GM19025 (cell line): Measurements from ENCODE around the gene KRT6A.
"Not testable (repeated sequence)": the region's sequence is repeated elsewhere in the genome, so short reads cannot be mapped to it uniquely, and the experiment has no call there.

Experiments used
- ATAC-seq: cut with Tn5 transposase; IDR thresholded peaks from one replicate; pipeline ENCODE4 v1.9.1; 2021; ENCODE audit warnings: mild to moderate bottlenecking, low read depth, moderate library complexity; ENCODE audit not compliant: unreplicated experiment

The KRT6A gene

DNA sequence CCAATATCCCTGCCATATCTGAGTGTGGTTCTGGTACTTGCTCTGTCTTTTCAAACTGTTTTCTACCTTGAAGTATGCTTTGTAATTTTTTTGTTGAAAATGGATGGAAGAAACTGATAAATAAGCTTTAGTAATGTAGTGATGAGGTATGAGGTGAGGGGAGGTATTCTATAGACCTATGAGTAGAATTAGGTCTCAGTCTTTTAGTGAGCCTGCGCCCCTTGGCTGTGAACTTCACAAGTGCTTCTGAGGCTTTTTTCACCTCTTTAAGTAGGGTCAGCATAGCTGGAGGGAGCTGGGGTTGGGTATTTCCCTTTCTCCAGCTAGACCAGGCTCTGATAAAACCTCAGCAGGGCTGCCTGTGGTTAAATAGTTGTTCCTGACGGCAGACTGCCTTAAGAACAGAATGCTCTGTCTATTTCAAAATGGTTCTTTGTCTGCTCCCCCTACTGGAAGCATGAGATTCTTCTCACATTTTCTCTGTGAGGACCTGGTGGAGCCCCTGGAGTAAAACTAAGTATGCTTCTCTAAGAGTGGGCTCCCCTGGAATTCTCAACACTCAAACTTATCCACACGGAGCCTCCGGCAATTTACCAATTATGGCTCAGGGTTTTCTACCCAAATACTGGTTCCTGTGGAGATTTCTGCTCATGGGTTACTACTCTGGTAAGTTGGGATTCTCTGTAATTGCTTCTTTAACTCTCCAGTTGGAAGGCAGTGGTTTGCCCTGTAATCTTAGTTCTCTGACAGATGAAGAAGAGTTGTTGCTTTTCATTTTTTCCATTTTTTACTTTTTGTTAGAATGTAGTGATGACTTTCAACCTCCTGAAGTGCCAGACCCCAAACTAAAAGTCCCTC, 14.0 kb upstream of the KRT6A start:
- no peak for ATAC-seq

DNA sequence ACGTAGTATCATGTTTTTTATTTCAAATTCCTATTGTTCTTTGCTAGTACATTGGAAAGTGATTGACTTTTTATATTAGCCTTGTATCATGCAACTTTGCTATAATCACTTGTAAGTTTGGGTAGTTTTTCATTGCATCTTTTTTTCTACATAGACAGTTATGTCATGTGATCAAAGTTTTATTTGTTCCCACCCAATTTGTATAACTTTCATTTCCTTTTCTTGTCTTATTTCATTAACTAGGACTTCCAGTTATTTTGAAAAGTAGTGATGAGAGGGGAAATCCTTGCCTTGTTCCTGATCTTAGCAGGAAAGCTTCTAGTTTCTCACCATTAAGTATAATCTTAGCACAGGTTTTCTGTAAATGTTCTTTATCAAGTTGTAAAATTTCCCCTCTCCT, 9.8 kb upstream of the KRT6A start:
- ATAC-seq: no peak

DNA sequence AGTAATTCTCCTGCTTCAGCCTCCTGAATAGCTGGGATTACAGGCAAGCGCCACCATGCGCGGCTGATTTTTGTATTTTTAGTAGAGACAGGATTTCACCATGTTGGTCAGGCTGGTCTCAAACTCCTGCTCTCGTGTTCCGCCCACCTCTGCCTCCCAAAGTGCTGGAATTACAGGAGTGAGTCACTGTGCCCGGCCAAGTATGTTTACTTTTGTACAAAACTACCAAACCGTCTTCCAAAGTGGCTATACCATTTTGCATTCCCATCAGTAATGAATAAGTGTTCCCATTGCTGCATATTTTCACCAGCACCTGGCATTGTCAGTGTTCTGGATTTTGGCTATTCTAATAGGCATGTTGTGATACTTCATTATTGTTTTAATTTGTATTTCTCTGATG, 8.4 kb upstream of the KRT6A start:
- ATAC-seq: no peak

DNA sequence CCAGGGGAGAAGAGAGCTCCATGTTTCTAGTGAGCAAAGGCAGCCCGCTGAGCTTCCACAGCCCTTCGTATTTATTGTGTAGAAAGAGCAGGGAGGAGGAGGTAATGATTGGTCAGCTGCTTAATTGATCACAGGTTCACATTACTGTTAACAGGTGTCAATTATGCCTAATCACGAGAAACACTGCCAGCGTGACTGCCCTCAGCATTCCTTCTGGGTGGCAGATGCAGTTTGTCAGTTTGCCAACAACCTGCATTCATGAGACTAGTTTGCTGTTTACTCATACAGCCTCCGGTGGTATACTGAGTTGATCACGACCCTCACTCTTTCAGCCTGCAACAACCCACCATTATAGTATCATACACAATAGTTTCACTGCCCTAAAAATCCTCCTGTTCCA, 7.5 kb upstream of the KRT6A start:
- ATAC-seq: not testable (repeated sequence)

DNA sequence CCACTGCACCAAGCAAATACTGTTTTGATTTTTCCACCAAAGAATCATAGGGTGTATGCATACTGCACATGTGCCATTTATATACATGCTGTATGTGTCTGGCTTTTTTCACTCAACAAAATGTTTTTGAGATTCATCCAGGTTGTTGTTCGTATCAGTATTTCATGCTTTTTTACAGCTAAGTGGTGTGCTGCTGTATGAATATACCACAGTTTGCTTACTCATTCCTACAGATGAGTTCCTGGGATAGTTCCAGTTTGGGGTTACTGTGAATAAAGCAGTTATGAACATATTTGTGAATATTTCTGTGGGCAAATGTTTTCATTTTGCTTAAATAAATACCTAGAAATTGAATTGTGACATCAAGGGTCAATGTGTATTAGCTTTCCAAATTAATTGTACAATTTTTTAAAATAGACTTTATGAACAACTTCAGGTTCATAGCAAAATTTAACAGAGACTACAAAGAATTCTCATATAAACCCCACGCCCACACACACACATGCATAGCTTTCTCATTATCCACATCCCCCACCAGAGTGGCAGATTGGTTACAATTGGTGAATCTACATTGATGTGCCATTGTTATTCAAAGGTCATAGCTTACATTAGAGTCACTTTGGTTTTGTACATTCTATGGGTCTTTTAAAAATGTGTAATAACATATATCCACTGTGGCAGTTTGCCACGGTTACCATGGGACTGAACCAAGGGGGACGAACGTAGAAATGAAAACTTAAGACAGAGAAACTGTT, 6.9 kb upstream of the KRT6A start:
- no peak for ATAC-seq

DNA sequence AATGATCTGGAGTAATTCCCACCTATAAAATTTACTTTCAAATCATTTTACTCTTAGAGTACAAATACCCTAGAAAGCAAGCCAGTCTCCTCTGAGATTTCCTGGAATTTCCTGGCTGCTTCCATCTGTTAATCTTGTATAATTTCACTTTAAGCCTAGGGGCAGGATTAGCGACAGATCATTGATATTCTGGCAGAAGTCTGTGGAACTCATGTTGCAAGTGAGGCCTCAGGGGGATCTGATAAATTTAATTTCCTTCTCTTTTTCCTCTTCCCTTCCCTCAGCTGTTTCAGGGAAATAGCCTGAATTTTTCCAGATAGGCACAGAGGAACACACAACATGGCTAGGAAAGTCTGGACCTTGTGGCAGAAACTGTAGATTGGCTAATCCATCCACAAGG, 5.9 kb upstream of the KRT6A start:
- ATAC-seq: no peak

DNA sequence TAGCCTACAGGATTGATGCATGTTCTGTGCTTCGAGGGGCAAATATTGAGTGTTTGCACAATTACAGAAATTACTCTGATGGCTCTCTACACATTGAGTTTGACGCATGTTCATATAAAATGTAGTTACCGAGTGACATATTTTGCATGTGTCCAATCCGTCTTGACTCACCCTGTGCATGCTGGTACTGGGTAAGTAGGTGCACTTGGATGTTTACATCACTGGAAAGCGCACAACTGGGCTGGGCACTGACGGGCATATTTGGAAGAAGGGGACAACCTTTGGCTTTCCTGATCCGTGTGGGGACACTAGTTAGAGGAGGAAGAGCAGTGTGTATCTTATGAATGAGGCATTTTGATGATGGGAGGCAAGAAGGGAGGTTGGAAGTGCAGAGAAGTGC, 4.9 kb upstream of the KRT6A start:
- ATAC-seq: no peak

DNA sequence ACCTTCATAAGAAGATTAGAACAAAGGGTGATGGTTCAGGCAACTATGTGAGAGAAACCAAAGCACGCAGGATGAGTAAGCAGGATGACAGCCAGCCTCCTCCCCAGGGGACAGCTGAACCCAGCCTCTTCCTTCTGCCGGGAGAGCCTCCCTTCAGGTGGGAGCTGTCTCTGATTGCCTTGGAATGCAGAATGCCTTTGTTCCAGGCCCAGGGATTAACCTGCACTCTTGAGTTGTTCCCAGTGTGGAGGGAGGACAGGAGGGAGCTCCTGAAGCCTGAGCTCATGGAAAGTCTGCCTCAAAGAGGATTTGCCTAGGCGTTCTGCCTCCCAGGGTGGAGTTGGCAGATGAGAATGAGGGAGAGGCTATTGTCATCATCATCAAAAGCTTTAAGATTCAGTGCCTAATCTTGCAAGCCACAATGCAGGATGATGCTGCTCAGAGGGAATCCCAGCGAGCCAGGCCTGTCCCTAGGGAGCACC, 3.6 kb upstream of the KRT6A start:
- no peak for ATAC-seq

DNA sequence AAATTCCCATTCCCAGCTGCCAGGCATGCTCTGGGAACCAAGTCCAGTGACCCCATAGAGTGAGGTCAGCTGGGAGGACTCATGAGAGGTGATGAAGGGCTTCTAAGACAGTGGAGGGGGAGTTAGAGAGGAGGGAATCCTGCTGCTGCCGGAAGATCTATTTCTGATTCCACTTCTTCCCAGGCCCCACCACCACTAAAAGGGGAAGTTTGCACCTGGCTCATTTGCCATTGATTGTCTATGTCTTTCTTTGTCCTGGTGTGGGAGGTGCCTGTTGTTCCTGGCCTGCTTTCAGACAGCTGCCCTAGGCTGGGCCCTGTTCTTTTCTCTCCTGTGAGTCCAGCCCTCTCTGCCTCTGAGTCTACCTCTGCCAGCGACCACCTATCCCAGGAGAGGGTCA, 3.0 kb upstream of the KRT6A start:
- no peak for ATAC-seq

DNA sequence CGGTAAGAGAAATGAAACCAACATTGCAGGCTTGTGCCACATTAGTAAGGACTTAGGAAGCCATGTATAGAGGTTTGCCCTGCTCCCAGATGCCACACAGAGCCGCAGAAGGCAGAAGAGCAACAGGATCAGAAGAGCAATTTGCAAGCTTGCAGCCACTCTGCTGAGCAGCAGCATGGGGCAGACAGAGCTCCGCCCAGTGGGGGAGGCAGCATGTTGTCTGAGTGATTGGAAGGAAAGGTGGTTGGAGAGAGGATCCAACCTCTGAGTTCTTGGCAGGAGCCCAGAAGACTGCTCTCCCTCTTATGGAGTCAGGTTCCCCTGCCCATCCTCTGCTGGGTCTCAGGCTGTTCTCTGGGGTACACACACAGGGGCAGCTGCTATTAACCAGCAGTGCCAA, 2.3 kb upstream of the KRT6A start:
- no peak for ATAC-seq

DNA sequence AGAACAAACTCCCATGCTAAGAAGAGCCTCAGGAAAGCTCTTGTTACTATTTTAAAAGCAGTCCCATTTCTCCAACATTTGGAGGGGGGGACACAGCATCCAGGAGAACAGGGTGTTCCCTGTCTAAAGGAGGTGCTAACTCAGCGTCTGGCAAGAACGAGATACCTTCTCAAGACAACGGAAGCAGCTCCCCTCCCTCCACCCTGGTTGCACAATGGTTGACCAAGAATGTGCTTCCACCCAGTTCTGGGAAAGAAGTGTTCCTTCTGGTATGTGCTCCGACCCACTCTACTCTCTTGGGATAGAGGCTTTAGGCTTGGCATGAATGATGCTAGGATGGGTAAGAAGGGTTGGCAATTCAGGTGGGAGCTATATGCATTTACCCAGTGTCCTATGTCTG, 1.5 kb upstream of the KRT6A start:
- ATAC-seq: no peak

DNA sequence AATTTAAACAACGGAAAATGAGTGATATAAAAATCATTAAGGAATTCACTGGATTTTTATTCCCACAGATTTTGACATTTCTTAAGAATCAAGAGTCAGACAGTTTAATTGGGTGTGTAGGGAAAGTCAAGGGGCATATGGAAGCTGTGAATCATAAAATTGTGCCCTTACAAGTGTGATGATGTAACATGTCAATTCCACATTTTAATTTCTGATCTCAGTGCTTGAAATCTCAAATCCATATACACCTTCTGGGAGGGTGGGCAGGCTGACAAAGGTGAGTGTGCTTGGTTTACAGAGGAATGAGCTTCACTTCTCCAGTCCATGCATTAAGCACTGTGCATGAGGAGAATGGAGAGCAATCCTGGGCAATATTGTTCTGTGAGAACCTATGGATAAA, 1.0 kb upstream of the KRT6A start:
- ATAC-seq: no peak

DNA sequence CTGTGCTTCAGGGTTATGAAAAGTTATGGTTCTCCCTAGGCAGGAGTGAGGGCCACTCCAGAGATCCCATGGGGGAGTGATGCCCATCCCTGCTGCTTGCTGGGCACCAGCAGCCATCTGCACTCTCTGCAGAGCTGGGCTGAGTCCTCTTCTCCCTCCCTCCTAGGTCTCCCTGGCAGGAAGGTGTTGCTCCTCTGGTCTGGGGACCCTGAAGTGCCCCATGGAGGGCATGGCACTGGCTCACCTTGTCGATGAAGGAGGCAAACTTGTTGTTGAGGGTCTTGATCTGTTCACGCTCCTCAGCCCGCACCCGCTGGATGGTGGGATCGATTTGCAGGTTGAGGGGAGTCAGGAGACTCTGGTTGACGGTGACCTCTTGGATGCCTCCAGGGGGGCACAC, 652 bp downstream of the KRT6A start:
- not testable (repeated sequence) for ATAC-seq

DNA sequence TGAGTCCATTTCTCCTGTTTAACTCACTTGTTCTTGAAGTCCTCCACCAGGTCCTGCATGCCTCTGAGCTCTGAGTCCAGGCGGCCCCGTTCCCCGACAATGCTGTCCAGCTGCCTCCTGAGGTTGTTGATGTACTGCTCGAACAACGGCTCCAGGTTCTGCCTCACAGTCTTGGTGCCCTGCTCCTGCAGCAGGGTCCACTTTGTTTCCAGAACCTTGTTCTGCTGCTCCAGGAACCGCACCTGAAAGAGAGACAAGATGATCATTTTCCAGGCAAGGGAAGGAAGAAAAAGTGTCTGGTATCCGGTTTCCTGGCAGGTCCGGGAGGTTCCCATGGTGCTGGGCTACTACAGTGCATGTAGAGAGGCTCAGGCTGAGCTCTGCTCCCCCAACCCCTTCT, 1.6 kb downstream of the KRT6A start:
- not testable (repeated sequence) for ATAC-seq

DNA sequence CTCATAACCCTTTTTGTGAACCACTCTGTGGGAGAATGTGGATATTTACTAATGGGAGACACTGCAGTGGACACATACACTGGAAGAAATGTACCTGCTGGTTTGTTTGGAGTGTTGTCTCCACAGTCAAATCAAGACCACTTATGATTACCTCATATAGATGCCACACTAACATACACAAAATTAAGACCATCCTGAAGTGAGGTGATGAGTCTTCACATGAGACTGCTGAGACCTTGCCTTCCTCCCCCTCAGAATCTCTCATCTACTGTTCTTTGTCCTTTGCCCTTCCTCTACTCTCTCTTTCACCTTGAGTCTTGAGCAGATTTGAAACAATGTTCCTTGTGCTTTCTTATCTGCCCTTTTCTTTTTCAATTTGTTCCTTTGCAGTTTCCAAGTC, 4.3 kb downstream of the KRT6A start:
- ATAC-seq: no peak

DNA sequence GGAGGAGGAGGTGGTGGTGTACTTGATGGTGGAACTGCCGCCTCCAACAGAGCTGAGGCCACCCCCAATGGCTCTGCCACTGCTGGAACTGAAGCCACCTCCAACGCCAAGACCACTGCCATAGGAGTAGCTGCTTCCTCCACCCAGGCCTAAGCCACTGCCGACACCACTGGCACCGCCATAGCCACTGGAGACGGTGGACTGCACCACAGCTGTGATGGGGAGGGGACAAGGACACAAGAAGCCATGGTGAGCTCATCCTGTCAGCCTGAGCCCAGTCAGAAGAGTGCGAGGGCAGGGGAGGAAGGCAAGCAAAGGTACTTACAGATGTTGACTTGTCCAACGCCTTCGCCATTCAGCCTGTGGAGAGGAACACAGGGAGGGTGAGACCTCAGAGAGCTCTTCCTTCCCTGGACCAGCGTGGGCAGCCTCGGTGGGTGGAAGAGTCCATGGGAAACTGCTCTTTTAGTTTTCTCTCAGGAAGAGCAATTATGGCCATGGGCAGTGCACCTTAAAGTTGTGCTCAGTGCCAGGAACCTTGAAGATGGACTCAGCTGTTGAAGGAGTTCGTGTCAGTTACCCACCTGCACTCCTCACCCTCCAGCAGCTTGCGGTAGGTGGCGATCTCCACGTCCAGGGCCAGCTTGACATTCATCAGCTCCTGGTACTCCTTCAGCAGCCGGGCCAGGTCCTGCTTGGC, 5.2 kb downstream of the KRT6A start:
- ATAC-seq: not testable (repeated sequence)

DNA sequence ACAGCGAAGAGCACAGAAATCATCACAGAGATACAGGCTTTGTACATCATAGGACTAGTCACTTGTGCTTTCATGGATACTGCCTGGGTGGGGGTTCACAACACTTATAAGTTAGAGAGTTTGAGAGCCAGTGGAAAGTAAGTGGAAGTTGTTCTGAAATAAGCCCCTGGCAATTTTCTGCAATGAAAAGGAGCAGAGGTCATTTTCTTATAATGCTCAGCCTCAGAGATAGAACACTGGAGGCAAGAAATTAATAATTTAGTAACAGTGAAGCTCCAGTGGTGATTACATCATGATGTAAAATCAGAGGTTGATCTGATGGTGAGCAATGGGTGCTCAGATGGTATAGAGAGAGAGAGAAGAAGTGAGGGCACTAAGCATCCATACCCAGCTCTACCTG, 5.8 kb downstream of the KRT6A start:
- ATAC-seq: no peak

DNA sequence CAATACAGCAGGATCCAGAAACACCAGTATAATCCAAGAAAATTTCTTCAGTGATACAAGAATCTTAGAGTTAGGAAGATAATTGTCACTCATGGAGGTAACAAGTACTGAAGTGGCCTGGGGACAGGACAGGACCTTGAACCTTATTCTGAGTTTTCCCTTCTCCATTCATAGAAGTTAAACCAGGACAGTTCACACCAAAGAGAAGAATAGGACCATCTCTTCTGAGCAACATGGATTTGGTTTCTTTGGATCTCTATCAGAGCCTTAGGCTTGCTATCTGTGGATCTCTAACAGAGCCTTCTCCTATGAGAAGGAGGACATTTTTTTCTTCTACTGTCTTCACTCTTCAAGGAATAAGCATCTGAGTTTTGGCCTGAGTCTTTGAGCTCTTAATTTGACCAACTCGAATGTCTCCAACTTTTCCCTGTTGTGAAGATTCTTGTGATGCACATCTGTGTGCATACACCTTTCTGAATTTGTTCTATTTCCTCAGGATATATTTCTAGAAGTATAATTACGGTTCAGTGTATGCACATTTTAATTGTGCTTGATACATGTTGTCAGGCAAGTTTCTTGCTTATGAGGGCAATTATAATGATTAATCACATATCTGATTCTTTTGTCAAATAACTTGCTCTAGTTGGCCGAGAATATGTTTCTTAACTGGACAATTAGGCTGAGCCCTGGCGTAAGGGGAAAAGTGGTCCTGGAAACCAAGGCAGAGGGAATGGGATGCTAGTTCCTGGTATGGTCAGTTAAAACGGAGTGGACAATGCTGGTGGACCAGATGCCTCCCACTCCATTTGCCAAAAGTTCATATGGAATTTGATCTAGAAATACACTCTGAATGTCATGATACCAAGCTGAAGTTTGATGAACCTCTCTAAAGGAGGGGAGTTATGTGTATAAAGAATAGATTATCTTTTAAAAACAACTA, 6.6 kb downstream of the KRT6A start:
- ATAC-seq: no peak

DNA sequence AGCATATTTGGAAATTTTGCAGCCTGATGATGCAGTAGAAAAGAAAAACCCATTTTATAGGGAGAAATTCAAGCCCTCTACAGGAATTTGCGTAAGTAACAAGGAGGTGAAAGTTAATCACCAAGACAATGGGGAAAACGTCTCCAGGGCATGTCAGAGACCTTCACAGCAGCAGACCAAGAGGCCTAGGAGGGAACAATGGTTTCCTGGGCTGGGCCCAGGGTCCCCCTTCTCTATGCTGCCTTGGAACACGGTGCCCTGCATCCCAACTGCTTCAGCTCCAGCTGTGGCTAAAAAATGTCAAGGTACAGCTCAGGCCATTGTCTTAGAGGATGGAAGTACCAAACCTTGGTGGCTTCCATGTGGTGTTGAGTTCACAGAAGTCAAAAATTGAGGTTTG, 13.0 kb downstream of the KRT6A start:
- no peak for ATAC-seq

DNA sequence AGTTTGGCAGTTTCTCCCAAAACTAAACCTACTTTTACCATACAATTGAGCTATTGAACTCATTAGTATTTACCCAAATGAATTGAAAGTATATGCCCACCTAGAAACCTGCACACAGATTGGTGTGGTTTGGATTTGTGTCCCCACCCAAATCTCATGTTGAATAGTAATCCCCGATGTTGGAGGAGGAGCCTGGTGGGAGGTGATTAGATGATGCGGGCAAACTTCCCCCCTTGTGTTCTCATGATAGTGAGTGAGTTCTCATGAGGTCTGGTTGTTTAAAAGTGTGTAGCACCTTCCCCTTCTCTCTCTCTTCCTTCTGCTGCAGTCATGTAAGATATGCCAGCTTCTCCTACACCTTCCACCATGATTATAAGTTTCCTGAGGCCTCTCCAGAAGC, 15.4 kb downstream of the KRT6A start:
- no peak for ATAC-seq
